Hypothalamus (tissue), 51 donors: ENCODE measurements around the gene CYP27A1.
A peak's percentile ranks its signal among the peaks of the same experiment; 100 is the strongest.
"Not testable (repeated sequence)": the region's sequence is repeated elsewhere in the genome, so short reads cannot be mapped to it uniquely, and the experiment has no call there.

Experiments
- DNase-seq, 51 donors: peaks; one replicate each; lab custom pipeline; 2025; lab: John Stamatoyannopoulos, UW

Gene CYP27A1

DNA sequence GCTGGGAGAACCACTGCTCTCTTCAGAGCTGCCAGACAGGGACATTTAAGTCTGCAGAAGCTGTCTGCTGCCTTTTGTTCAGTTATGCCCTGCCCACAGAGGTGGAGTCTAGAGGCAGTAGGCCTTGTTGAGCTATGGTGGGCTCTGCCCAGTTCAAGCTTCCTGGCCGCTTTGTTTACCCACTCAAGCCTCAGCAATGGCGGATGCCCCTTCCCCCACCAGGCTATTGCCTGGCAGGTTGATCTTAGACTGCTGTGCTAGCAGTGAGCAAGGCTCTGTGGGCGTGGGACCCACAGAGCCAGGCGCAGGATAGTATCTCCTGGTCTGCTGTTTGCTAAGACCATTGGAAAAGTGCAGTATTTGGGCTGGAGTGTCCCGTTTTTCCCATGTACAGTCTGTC lies 9.2 kb upstream of the CYP27A1 start:
- not testable (repeated sequence) for DNase-seq

DNA sequence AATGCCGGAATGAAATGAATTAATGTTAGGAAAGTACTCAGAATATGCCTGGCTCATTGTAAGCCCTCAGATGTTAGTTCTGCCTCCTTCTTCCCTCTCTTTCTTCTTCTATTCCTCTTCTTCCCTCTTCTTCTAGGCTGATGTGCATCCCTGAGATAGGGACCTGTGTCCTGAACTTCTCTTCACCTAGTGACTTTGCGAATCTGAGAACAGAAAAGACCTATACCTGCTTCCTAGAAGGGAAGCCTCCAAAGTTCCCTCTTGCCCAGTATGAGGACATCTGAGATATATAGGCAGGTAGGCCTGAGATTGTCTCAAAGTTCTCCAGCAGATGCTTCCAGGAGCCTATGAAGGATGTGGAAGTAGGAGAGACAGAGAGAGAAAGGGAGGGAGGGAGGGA lies 8.1 kb upstream of the CYP27A1 start:
- no peak for DNase-seq

DNA sequence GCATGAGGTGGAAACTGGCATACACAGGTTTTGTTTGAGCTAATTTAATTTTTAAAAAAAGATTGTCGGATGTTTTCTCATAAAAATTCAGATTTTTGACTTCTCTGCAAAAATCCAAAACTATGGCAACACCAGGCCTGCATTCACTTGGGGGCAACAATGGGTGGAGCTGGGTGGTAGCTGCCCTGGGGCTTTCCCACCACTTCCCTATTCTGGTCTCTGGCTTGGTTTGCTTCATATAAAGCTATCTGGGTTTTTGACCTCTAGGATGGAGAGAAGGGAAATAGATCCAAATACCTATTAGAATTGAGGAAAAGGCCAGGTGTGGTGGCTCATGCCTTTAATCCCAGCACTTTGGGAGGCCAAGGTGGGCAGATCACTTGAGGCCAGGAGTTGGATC lies 5.5 kb upstream of the CYP27A1 start:
- DNase-seq: no peak

DNA sequence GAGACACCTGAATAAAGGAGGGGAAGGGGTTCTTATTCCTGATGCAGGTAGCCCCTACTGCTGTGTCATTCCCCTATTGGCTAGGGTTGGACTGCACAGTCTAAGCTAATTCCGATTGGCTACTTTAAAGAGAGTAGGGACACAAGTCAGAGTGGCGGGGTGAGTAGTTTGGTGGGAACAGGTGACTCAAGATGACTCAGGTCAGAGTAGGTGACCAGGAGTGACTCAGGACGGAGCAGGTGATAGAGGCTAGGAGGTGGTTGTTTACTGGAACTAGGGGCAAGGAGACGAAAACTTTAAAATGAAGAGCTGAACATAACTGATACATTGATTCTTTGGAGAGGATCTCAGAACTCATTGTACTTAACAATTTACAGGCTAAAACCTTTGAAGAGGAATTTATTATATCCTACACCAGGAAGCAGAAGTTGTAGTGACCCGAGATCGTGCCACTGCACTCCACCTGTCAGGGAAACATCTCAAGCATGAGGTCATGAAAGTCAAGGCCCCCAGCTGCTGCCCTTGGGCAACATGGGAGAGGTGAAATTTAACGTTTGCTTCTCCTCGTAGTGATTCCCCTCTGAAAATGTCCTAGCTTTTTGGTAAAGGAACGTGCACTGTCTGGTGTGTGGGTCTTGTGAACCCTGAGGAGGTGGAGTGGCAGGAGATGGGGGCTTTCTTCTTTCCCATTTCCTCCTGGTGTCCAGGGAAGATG lies 4.5 kb upstream of the CYP27A1 start:
- DNase-seq: no peak

DNA sequence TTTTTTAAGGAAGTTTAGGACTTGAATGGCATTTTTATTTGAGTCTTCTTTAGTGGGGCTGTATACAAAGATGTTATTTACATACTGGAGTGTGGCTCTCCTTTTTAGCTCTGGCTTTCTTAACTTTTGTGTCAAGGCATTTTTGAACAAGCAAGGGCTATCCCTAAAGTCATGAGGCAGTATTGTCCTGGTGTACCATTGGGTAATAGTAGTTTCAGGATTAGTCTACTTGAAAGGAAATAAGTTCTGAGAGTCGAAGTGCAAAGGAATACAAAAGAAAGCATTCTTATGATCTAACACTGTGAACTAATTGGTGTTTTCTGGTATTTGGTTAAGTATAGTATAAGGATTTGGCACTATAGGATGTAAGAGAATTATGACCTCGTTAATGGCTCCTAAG lies 1.9 kb upstream of the CYP27A1 start:
- no peak for DNase-seq

DNA sequence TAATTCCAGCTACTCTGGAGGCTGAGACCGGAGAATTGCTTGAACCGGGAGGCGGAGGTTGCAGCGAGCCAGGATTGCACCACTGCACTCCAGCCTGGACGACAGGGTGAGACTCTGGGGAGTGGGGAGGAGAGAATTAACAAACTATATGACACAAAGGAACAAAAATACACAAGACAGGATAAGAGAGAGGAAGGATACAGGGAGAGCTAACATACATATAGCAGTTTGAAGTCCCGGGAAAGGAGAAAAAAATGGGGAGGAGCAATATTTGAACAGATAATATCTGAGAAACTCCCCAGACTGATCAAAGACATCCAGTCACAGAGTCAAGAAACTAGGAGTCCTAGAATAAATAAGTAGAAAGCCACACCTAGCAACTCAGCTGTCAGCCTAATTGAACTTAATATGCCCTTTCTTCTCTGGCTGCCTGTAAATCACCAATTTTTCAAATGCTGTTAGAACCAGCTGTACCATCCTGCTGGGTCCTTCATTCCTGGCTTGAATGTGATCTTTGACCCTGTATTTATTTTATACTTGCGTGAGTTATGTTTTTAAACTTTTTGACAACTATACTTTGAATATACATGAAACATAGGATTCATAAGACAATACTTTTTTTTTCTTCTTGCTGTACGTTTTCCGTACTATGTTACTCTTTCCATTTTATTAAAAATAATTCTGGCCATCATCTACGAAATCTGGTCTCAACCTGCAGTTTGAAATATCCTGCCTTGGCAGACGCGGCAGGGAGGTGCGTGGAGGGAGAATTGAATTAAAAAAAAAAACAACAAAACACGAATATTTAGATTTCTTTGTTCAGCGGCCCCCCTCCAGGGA lies 876 bp upstream of the CYP27A1 start:
- DNase-seq: peak in 1 of 51 donors; percentile 10

DNA sequence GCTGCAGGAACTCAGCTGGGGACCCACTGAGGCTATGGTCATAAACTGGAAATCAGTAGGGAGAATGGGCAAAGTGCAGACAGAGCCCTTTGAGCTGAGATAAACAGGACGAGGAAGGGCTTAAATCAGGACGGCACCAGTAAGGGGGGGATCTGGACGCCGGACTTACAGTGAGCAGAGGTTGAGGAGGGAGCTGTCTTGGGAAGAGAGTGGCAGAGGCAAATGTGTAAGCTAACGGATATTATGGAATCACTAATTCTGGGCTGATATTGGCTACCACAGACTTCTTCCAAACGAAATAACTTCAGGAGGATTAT lies 539 bp downstream of the CYP27A1 start:
- peak in 4 of 51 donors; percentile 30 to 47 (median 38) for DNase-seq

DNA sequence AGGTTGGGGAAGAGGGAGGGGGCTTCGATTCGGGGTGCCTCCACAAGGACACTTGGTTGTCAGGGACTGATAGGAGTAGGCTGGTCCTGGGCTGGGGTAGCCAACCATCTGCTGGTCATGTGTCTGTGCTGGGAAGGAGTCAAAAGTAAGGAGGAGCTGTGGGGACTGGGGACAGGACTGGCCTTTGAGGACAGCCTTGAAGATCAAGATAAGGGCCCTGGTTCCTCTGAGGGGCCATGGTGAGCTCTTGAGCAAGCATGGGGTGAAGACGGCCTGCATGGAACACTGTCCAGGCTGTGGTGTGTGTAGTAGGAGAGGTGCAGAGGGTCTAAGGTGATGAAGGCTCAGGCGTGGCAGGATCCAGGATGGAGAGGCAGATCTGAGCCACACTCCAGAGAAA lies 1.7 kb downstream of the CYP27A1 start:
- DNase-seq: peak in 1 of 51 donors; percentile 4

DNA sequence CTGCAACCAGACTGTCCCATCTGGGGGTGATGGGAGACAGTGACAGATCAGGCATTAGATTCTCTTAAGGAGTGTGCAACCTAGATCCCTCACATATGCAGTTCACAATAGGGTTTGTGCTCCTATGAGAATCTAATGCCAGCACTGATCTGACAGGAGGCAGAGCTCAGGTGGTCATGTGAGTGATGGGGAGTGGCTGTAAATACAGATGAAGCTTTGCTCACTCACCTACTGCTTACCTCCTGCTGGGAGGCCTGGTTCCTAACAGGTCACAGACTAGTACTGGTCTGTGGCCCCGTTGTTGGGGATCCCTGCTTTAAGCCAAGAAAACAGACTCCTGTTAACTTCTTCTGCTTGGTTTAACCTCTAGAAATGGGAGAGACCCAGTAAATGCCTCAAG lies 3.2 kb downstream of the CYP27A1 start:
- no peak for DNase-seq

DNA sequence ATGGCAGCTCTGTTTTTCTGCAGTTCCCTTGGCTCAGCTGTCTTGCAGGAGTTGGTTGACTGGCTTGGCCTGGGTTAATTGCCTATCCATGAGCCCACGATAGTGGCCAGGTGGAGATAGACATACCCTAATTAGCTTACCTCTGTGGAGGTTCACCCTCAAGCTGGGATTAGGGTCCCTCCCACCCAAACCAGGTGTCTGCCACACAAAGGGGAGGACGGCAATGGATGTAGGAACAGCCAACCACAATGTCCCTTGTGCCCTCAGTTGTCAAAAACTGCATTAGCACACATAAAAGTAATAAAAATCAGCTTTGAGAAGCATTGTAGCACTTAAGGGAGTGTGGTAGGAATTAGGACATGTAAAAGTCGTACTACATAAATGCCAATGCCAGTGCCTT lies 4.2 kb downstream of the CYP27A1 start:
- DNase-seq: no peak

DNA sequence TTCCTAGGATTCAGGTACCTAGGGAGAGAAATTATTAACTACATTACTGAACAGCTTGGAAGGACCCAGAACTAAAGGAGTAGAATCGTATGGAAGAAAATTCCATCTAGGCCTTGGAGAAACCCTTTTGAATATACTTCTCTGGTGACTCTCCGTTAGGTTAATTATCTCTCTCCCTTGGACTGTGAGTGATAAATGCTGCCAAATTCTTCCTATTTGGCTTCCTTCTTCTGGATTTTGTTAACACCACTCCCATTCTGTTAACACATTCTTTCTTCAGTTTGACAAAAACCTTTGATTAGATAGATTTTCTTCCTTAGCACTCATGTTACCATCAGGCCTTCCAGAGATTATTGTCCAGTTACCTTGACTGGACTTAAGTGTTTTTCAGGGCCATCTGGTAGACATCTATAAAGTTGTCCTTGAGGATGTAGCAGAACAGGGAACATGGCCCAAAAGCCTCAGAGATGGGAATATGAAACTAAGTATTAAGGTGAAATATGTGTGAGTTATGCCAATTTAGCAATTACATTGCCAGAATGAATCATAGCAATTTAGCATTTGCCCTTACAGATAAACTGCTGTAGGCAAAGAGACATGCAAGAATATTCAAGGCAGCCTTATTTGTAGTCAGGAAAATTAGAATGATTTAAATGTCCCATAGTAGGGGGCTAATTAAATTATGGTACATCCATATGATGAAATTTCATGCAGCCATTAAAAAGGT lies 6.7 kb downstream of the CYP27A1 start:
- no peak for DNase-seq

DNA sequence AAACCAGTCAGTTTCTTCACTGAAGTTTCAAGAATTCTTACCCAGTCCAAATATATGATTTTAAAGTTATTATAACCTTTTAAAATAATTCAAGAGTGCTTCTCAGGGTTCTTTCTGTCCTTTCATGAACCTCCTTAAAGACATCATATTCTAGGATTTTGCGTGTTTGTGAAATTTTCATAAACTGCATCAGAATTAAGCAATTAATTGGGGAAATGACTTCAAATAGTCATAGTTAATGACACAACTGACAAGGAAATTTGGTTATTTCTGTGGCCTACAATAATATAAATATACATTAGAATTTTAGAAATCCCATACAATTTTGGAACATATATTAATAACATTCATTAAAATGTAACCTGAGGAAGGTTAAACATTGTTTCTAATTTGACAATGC lies 10.5 kb downstream of the CYP27A1 start:
- DNase-seq: no peak

DNA sequence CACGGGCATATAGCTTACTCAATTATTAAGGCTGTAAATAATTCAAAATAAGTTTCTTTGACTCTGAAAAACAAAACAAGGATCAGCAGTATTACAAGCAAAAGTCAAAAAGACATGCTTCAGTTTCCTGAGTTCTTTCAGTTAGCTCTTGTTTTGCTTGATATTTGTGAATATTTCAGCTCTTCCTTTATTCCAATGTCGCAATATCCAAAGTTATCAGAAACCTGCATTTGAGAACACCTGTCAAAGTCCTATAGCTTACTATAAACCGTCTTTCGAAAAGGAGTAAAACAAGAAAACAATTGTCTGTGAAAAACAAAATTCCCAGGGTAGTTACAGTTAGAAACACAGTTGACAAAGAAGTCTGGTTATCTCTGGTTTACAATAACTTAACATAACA lies 14.7 kb downstream of the CYP27A1 start:
- no peak for DNase-seq

DNA sequence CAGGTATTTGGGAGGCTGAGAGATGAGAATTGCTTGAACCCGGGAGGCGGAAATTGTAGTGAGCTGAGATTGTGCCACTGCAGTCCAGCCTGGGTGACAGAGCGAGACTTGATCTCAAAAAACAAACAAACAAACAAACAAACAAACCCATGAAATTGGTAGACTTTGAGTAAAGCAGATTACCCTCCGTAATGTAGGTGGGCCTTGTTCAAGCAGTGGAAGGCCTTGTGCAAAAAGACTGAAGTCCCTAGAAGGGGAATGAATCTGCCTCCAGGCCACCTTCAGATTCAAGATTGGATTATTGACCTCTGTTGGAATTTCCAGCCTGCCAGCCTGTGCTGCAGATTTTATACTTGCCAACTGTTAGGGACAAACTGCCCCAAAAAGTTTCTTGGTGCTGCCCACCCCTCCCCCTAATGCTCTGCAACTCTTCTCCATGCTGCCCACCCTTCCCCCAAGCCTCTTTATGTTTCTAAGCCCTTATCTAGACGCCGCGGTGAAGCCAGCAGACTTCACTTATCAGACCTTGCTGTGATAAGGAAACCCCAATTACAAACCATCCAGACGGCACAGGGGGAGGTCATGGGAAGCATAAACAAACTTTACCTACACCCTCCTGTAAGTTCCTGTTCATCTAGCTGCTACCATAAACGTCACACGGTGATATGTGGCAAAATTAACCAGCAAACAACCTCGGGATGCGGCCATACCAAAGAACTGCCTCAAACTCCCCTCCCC lies 17.0 kb downstream of the CYP27A1 start:
- DNase-seq: no peak

DNA sequence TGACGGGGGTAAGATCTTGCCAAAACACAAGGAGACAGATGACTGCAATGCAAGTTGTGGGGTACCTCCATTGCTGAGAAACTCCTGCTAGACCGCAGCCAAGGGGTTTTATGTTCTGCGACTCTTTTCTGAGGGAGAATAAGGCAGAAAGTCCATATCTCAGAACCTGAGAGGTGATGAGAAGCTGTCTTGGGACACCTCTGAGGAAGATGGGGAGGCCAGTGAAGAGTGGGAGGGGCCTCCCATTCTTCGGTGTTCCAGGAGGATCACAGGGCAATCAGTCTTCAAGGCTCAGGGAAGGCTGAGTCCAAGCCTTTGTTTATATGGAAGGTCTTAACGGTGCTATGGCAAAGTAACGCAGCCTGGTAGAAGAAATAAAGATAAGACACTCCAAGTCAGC lies 18.0 kb downstream of the CYP27A1 start:
- DNase-seq: no peak

DNA sequence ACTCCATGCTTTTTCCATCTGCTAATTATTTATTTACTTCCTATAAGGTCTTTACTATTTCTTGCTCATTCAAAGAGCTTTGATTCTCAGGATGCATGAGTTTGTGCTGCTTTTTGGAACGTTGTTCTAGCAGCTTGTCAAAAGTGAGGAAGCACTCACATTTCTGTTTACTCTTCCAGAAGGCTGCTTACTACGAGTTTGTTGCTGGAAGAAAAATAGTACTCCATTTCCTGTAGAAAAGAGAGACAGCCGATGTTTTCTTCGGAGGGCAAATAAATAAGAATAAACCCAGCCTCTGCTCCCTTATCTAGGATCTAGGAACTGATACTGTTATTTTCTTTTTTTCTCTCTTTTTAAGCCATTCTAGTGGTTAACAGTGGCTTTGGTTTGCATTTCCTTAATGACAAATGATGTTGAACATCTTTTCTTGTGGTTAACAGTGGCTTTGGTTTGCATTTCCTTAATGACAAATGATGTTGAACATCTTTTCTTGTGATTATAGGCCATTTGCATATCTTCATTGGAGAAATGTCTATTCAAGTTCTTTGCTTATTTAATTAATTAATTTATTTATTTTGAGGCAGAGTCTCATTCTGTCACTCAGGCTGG lies 20.5 kb downstream of the CYP27A1 start:
- no peak for DNase-seq

DNA sequence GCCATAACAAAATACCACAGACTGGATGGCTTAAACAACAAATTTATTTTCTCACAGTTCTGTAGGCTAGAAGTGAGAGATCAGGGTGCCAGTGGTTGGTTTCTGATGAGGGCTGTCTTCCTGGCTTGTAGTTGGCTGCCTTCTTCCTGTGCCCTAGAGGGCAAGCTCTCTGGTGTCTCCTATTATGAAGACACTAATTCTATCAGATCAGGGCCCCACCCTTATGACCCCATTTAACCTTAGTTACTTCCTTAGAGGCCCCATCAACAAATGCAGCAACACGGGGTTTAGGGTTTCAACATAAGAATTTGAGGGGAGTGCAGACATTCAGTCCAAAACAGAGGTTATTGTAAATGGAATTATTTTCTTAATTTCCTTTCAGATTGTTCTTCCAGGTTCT lies 22.9 kb downstream of the CYP27A1 start:
- no peak for DNase-seq

DNA sequence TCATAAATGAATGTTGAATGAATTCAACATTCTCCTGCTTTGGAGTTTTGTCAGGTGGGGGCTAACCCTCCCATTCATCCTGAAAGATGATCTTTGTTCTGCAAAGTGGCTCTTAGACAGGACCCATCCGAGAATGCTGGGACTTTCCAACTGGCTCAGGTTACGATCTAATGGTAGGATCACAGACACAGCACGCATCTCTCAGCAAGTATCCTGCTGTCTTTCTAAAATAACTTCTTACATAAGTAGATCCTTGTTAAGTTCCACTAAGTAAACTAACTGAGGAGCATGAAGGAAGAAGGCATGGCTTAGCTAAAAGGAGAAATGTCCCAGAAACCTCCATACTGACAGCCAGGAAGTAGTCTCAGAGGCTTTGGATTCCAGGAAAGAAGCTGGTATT lies 23.7 kb downstream of the CYP27A1 start:
- DNase-seq: no peak

DNA sequence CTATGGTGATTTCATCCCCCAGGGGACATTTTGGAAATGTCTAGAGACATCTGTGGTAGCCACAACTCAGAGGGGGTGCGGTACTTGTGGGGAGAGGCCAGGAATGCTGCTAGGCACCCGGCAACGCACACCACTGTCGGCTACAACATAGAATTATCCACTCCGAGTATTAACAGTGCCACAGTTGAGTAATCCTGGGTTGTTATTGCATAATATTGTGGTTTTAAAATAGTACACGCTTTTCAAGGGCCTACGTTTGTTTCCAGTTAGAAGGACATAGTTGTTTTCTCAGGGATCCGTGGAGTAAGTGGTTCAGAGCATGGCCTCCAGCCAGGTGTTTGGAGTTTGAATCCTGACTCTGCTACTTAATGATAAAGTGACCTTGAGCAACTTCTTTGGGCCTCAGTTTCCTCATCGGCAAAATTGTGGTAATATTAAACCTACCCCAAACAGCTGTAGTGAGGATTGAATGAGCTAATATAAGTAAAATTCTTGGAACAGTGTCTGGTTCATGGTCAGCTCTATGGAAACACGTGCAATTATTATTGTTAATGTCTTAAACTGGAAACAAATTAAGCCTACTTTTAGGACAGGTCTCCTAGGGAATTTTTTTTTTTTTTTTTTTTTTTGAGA lies 24.5 kb downstream of the CYP27A1 start:
- DNase-seq: peak in 1 of 51 donors; percentile 29

DNA sequence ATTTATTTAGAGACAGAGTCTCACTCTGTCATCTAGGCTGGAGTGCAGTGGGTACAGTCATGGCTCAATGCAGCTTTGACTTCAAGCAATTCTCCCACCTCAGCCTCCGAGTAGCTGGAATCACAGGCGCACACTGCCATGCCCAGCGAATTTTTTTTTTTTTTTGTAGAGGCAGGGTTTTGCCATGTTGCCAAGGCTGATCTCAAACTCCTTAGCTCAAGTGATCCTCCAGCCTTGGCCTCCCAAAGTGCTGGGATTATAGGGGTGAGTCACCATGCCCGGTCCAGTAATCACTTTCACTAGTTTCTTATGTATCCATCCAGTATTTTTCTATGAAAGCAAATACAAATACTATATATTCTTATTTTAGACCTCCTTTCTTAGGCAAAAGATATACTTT lies 25.7 kb downstream of the CYP27A1 start:
- DNase-seq: no peak
